Calu3 (cell line): ENCODE measurements around the gene SLCO3A1. TPM values are rescaled to one million over a fixed set of nuclear protein-coding genes. Genes with fewer than 3 reads are reported as not detected.

Experiments used
- BruUV-seq: library from RNA; stranded (reverse); fragments of 400-500 nt; replicated peaks from 2 replicates; lab custom pipeline; 2021; lab: Mats Ljungman, UMichigan
- CTCF ChIA-PET: fragments of 300-600 bp; sonication (Branson Sonifier 250); formaldehyde crosslinking; loops from one replicate; lab custom pipeline; 2022; ENCODE audit warnings: antibody characterized with exemption; lab: Charles Lee
- DNase-seq: peaks from one replicate; pipeline ENCODE4 v3.0.0; 2022
- H3K27ac Mint-ChIP-seq: one replicate; pipeline ENCODE4 v1.8.0; 2022; ENCODE audit warnings: mixed read lengths; ENCODE audit not compliant: unreplicated experiment
- H3K27me3 Mint-ChIP-seq: one replicate; pipeline ENCODE4 v1.8.0; 2022; ENCODE audit warnings: mixed read lengths; ENCODE audit not compliant: unreplicated experiment
- H3K36me3 Mint-ChIP-seq: one replicate; pipeline ENCODE4 v1.8.0; 2022; ENCODE audit warnings: mild to moderate bottlenecking, moderate library complexity, mixed read lengths; ENCODE audit not compliant: insufficient read depth, unreplicated experiment
- H3K4me1 Mint-ChIP-seq: one replicate; pipeline ENCODE4 v1.8.0; 2022; ENCODE audit warnings: mild to moderate bottlenecking, low read depth, mixed read lengths; ENCODE audit not compliant: unreplicated experiment
- H3K4me3 Mint-ChIP-seq: one replicate; pipeline ENCODE4 v1.8.0; 2022; ENCODE audit warnings: mild to moderate bottlenecking, low read depth, moderate library complexity, mixed read lengths; ENCODE audit not compliant: unreplicated experiment
- H3K9me3 Mint-ChIP-seq: one replicate; pipeline ENCODE4 v1.8.0; 2022; ENCODE audit warnings: low read depth, mixed read lengths; ENCODE audit not compliant: unreplicated experiment
- intact Hi-C: fragments of 100-400 bp; cut with micrococcal nuclease; formaldehyde crosslinking; loops from one replicate; pipeline ENCODE4 v1.10.0; 2022; ENCODE audit not compliant: unreplicated experiment
- total RNA-seq: library from RNA; stranded (reverse); gene quantifications from 2 replicates; pipeline ENCODE4 v1.2.3, GENCODE V29; 2022
- TF ChIP-seq, protein P1 (sequence below): fragments of 200-600 bp; IDR thresholded peaks from one replicate; pipeline ENCODE4 v1.8.0; 2022; ENCODE audit warnings: antibody characterized with exemption; ENCODE audit not compliant: unreplicated experiment

SLCO3A1 gene
- total RNA-seq, 1 experiment from 2014 or later = 65.9 TPM

DNA sequence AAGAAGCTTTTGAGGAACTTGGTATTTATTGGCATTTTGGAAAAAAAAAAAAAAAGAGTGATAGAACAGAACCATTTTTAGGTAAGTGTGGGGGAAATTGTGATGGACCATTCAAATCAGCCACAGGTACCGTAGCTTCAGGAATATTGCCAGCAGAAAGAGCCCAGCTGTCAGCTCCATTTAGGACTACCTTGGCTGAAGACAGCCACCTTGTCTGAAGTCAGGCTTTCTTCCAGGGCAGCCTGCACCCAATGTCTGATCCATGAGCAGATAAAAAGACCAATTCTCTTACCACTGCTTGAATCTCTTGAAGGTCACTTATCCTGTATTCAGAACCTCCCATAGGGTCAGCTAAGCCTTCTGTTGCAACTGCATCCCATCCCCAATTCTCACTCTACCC, 37.6 kb downstream of the SLCO3A1 start:
- H3K4me1 Mint-ChIP-seq = peaks cover 60% of the 10 kb centered on the region
- peaks cover 8% of the 10 kb centered on the region for H3K36me3 Mint-ChIP-seq
- peak overlapping the region; percentile 67 for H3K27ac Mint-ChIP-seq
- intact Hi-C loops = loop anchor here (2.0 kb wide), 1 partner anchor 24 kb away; no protein-coding TSS in a partner anchor
- H3K9me3 Mint-ChIP-seq = no peaks in the 10 kb centered on the region
- no TSS peak for BruUV-seq
- TF ChIP-seq, protein P1, sequence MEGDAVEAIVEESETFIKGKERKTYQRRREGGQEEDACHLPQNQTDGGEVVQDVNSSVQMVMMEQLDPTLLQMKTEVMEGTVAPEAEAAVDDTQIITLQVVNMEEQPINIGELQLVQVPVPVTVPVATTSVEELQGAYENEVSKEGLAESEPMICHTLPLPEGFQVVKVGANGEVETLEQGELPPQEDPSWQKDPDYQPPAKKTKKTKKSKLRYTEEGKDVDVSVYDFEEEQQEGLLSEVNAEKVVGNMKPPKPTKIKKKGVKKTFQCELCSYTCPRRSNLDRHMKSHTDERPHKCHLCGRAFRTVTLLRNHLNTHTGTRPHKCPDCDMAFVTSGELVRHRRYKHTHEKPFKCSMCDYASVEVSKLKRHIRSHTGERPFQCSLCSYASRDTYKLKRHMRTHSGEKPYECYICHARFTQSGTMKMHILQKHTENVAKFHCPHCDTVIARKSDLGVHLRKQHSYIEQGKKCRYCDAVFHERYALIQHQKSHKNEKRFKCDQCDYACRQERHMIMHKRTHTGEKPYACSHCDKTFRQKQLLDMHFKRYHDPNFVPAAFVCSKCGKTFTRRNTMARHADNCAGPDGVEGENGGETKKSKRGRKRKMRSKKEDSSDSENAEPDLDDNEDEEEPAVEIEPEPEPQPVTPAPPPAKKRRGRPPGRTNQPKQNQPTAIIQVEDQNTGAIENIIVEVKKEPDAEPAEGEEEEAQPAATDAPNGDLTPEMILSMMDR = no peak
- H3K4me3 Mint-ChIP-seq = no peak overlapping the region
- CTCF ChIA-PET = interaction anchor here (0.6 to 1.5 kb wide), 15 partner anchors 12 to 1809 kb away, joined by 3 to 10 read pairs (median 4); partner anchors contain the start of gene SLCO3A1
- DNase-seq = no peak
- H3K27me3 Mint-ChIP-seq = no peaks in the 10 kb centered on the region

DNA sequence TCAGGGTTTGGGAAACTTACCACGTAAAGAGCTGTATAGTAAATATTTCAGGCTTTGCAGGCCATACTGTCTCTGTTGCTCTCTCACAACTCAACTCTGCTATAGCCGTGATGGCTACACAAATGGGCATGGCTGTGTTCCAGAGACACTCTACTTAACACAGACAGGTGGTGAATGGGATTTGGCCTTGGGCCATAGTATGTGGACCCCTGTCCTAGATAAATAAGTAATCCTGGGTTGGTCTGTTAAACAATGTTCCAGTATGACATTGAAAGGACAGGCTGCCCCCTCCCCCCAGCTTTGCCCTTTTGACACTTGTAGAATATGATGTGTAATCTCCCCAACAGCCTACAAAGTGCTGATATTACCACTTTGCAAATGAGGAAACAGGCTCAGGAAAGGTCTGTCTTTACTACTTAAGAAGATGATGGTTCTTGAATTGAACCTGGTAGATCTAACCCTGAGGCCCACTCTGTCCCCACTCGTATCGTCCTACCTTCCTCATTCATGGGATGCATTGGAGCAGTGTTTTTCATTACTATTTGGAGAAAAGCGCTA, 38.4 kb downstream of the SLCO3A1 start:
- CTCF ChIA-PET = no interaction called here
- peak overlapping the region; percentile 67 for H3K27ac Mint-ChIP-seq

DNA sequence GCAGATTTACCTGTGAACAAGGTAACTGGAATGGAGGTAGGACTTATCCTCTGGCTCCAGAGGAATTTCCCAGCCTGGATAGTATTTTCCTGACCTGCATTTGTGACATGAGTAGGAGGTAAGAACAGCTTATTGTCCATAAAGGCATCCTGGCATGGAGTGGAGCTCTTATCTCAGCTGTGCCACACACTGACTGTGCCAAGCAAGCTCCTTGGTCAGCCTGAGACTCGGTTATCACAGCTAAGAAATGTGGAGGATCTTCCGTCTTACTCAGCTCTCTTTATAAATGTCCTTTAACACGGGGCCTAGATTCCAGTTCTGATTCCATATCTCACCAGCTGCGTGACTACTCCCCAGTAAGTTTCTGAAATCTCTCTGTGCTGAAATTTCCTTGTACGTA, 38.9 kb downstream of the SLCO3A1 start:
- H3K27me3 Mint-ChIP-seq = no peaks in the 10 kb centered on the region
- intact Hi-C loops = no loop called here
- H3K4me3 Mint-ChIP-seq = no peak overlapping the region
- peaks cover 54% of the 10 kb centered on the region for H3K4me1 Mint-ChIP-seq
- TF ChIP-seq, protein P1 = no peak
- CTCF ChIA-PET = no interaction called here
- BruUV-seq = no TSS peak
- no peak for DNase-seq
- no peak overlapping the region for H3K27ac Mint-ChIP-seq
- H3K36me3 Mint-ChIP-seq = peaks cover 8% of the 10 kb centered on the region
- no peaks in the 10 kb centered on the region for H3K9me3 Mint-ChIP-seq

More for the DNA sequence above, 38.4 kb downstream of the SLCO3A1 start:
- intact Hi-C loops = loop anchor here (2.0 kb wide), 1 partner anchor 25 kb away; no protein-coding TSS in a partner anchor
- TF ChIP-seq, protein P1 = no peak
- no peaks in the 10 kb centered on the region for H3K9me3 Mint-ChIP-seq
- H3K36me3 Mint-ChIP-seq = peaks cover 8% of the 10 kb centered on the region
- no peak overlapping the region for H3K4me3 Mint-ChIP-seq
- H3K4me1 Mint-ChIP-seq = peaks cover 60% of the 10 kb centered on the region
- no peaks in the 10 kb centered on the region for H3K27me3 Mint-ChIP-seq
- no TSS peak for BruUV-seq
- DNase-seq = no peak

DNA sequence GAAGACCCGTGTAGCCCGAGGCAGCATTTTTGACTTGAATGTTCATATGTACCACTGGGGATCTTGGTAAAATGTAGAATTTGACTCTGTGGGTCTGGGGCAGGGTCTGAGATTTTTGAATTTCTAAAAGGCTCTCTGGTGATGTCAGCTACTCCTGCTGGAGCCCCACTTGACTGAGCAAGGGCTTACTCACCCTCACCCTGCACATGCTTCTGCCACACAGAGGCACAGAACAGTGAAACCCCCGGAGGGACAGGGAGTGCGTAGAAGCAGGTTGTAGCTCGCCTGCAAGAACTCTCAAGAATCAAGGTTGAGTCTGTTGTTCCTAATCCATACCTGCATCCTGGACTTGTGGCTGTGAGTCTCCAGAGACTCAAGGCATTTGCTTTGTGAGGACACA, 41.1 kb downstream of the SLCO3A1 start:
- Mint-ChIP-seq H3K9me3 (no peaks in the 10 kb centered on the region), H3K27me3 (no peaks in the 10 kb centered on the region), H3K27ac (no peak overlapping the region), H3K36me3 (peaks cover 8% of the 10 kb centered on the region), H3K4me1 (peaks cover 35% of the 10 kb centered on the region), H3K4me3 (no peak overlapping the region)
- DNase-seq = no peak
- no TSS peak for BruUV-seq
- intact Hi-C loops = no loop called here
- CTCF ChIA-PET = interaction anchor here (1.2 kb wide), 1 partner anchor 11 kb away, joined by 3 read pairs; no protein-coding TSS in a partner anchor
- TF ChIP-seq, protein P1 = no peak
